GM23338 (cell line): ENCODE results near the gene LUZP2. TPM values are rescaled to one million over a fixed set of nuclear protein-coding genes. Genes with fewer than 3 reads are reported as not detected.

Source experiments
- ATAC-seq: fragments of 200-7000 bp; cut with Tn5 transposase; 3 replicates; pipeline ENCODE4 v1.9.1; 2020
- DNase-seq: peaks from one replicate; pipeline ENCODE4 v3.0.0-alpha.2; 2015; ENCODE audit warnings: low spot score
- H2AFZ ChIP-seq: fragments of 200-600 bp; sonication (generic); 2 replicates; pipeline ENCODE4 v1.8.0; 2016; ENCODE audit warnings: antibody characterized with exemption, mild to moderate bottlenecking, moderate library complexity
- H3F3A ChIP-seq: fragments of 200-600 bp; sonication (generic); replicated peaks from 2 replicates; pipeline ENCODE4 v1.8.0; 2017; ENCODE audit warnings: antibody characterized with exemption, mixed run types, low read depth
- H3K27ac ChIP-seq: fragments of 200-600 bp; sonication (generic); 2 replicates; pipeline ENCODE4 v1.6.1; 2016; ENCODE audit warnings: low read depth
- H3K27me3 ChIP-seq: fragments of 200-600 bp; sonication (generic); 2 replicates; pipeline ENCODE4 v1.8.0; 2016; ENCODE audit warnings: mild to moderate bottlenecking, mixed run types, moderate library complexity; ENCODE audit not compliant: insufficient read depth
- H3K36me3 ChIP-seq: fragments of 200-600 bp; sonication (generic); 2 replicates; pipeline ENCODE4 v1.8.0; 2016; ENCODE audit warnings: mild to moderate bottlenecking; ENCODE audit not compliant: insufficient read depth
- H3K4me1 ChIP-seq: fragments of 200-600 bp; sonication (generic); 2 replicates; pipeline ENCODE4 v1.8.0; 2016; ENCODE audit warnings: mild to moderate bottlenecking, moderate library complexity; ENCODE audit not compliant: insufficient read depth
- H3K4me2 ChIP-seq: fragments of 200-600 bp; sonication (generic); 2 replicates; pipeline ENCODE4 v1.7.1; 2017; ENCODE audit warnings: mixed run types
- H3K4me3 ChIP-seq: fragments of 200-600 bp; sonication (generic); 2 replicates; pipeline ENCODE4 v1.6.1; 2016; ENCODE audit warnings: mixed run types
- H3K79me2 ChIP-seq: fragments of 200-600 bp; sonication (generic); replicated peaks from 2 replicates; pipeline ENCODE4 v1.8.0; 2017; ENCODE audit warnings: mild to moderate bottlenecking; ENCODE audit not compliant: insufficient read depth
- H3K9me2 ChIP-seq: fragments of 200-600 bp; sonication (generic); 2 replicates; pipeline ENCODE4 v1.8.0; 2017; ENCODE audit not compliant: insufficient read depth
- H4K20me1 ChIP-seq: fragments of 200-600 bp; sonication (generic); replicated peaks from 2 replicates; pipeline ENCODE4 v1.8.0; 2017; ENCODE audit warnings: mild to moderate bottlenecking; ENCODE audit not compliant: insufficient read depth
- H3K27ac Mint-ChIP-seq: 2 replicates; pipeline ENCODE4 v1.8.0; 2020; ENCODE audit warnings: inconsistent platforms, mild to moderate bottlenecking, moderate library complexity, mixed read lengths
- H3K27me3 Mint-ChIP-seq: 3 replicates; pipeline ENCODE4 v1.8.0; 2022; ENCODE audit warnings: low read depth, mild to moderate bottlenecking, moderate library complexity, mixed read lengths, inconsistent platforms; ENCODE audit not compliant: insufficient read depth, poor library complexity
- H3K36me3 Mint-ChIP-seq: 3 replicates; pipeline ENCODE4 v1.8.0; 2021; ENCODE audit warnings: low read depth, mild to moderate bottlenecking, inconsistent platforms, moderate library complexity, mixed read lengths
- H3K4me1 Mint-ChIP-seq: 3 replicates; pipeline ENCODE4 v1.8.0; 2020; ENCODE audit warnings: mild to moderate bottlenecking, inconsistent platforms, mixed read lengths
- H3K4me3 Mint-ChIP-seq: 3 replicates; pipeline ENCODE4 v1.8.0; 2021; ENCODE audit warnings: moderate library complexity, mild to moderate bottlenecking, inconsistent platforms, mixed read lengths
- H3K9me3 Mint-ChIP-seq: 3 replicates; pipeline ENCODE4 v1.8.0; 2020; ENCODE audit warnings: moderate library complexity, mild to moderate bottlenecking, inconsistent platforms, mixed read lengths
- CREB1 ChIP-seq: fragments of 250-450 bp; sonication (Bioruptor Pico); IDR thresholded peaks from 2 replicates; pipeline ENCODE4 v1.5.0; 2020; ENCODE audit warnings: low read depth, mild to moderate bottlenecking, moderate library complexity
- CTCF ChIP-seq, 2 experiments: fragments of 200-600 bp in 1 of 2; sonication (generic) in 1 of 2; conservative IDR thresholded peaks; 2 replicates each; pipeline versions ENCODE4 v1.5.1 to v1.6.1; 2016 to 2017; ENCODE audit warnings: antibody characterized with exemption in 2 of 2, low read depth in 2 of 2, mild to moderate bottlenecking in 2 of 2, moderate library complexity in 1 of 2
- ETS1 ChIP-seq: IDR thresholded peaks from 2 replicates; pipeline ENCODE4 v1.6.1; 2016; ENCODE audit warnings: antibody characterized with exemption
- EZH2 ChIP-seq: fragments of 200-600 bp; sonication (generic); IDR thresholded peaks from one replicate; pipeline ENCODE4 v1.8.0; 2017; ENCODE audit warnings: antibody characterized with exemption, mild to moderate bottlenecking, low read depth; ENCODE audit not compliant: unreplicated experiment
- EZH2phosphoT487 ChIP-seq: fragments of 200-600 bp; sonication (generic); IDR thresholded peaks from one replicate; pipeline ENCODE4 v1.8.1; 2018; ENCODE audit warnings: antibody characterized with exemption; ENCODE audit not compliant: unreplicated experiment
- JUNB ChIP-seq: IDR thresholded peaks from one replicate; pipeline ENCODE4 v1.6.1; 2016; ENCODE audit warnings: antibody characterized with exemption; ENCODE audit not compliant: unreplicated experiment
- NANOG ChIP-seq: IDR thresholded peaks from 2 replicates; pipeline ENCODE4 v1.6.1; 2016; ENCODE audit warnings: antibody characterized with exemption, borderline replicate concordance
- REST ChIP-seq: IDR thresholded peaks from one replicate; pipeline ENCODE4 v1.6.1; 2018; ENCODE audit warnings: antibody characterized with exemption; ENCODE audit not compliant: unreplicated experiment
- STAT1 ChIP-seq: IDR thresholded peaks from one replicate; pipeline ENCODE4 v1.6.1; 2016; ENCODE audit warnings: antibody characterized with exemption; ENCODE audit not compliant: unreplicated experiment
- ZNF114 ChIP-seq: fragments of 250-450 bp; sonication (Bioruptor Pico); IDR thresholded peaks from 2 replicates; pipeline ENCODE4 v1.5.0; 2020; ENCODE audit warnings: mild to moderate bottlenecking, moderate library complexity
- ZNF462 ChIP-seq: fragments of 250-450 bp; sonication (Bioruptor Pico); IDR thresholded peaks from 2 replicates; pipeline ENCODE4 v1.5.0; 2020; ENCODE audit warnings: mild to moderate bottlenecking, moderate library complexity
- polyA plus RNA-seq: library from polyadenylated mRNA; unstranded; fragments of >200 nt; fragmentation: Nextera tagmentation; extraction: Ambion mirVana; gene quantifications from 2 replicates; pipeline ENCODE4 v1.2.1, GENCODE V29; 2016
- total RNA-seq: library from RNA; depleted of rRNA; stranded (reverse); fragments of >200 nt; shearing (Covaris generic); gene quantifications from 2 replicates; pipeline ENCODE4 v1.2.3, GENCODE V29; 2014

LUZP2 gene
- total and polyA plus RNA-seq, 2 experiments from 2014 or later: 2.0 to 9.2 TPM

- Histone ChIP-seq H2AFZ (no peak overlapping the region), H3K4me1 (0 out of 2 replicates have a peak, but pooled peaks cover 9% of the 10 kb centered on the region), H3F3A (no peaks in the 10 kb centered on the region), H3K4me3 (no peak overlapping the region), H3K9me2 (peaks cover 3% of the 10 kb centered on the region; the same call in 1 of the 2 replicates), H3K27ac (no peak overlapping the region), H4K20me1 (no peaks in the 10 kb centered on the region), H3K27me3 (no peaks in the 10 kb centered on the region), H3K36me3 (no peaks in the 10 kb centered on the region), H3K79me2 (no peaks in the 10 kb centered on the region), H3K4me2 (no peak overlapping the region)
- ATAC-seq (no peak), DNase-seq (no peak)
- TF ChIP-seq CREB1 (CRISPR knock-in tag) (no peak), CTCF (conservative IDR thresholded peaks at IDR 0.05; ENCODE audit: low read depth in 2 of 2) (no peak), REST (no peak), ZNF462 (no peak), EZH2 (no peak), ZNF114 (CRISPR knock-in tag) (no peak), ETS1 (no peak), NANOG (no peak), EZH2phosphoT487 (no peak), STAT1 (no peak), JUNB (no peak)
- Mint-ChIP-seq H3K36me3 (peaks cover 7% of the 10 kb centered on the region; the same call in 1 of the 3 replicates), H3K9me3 (peaks cover 9% of the 10 kb centered on the region; the same call in 2 of the 3 replicates), H3K27me3 (no peaks in the 10 kb centered on the region), H3K27ac (no peak overlapping the region; the same call in 1 of the 2 replicates), H3K4me1 (peaks cover 6% of the 10 kb centered on the region), H3K4me3 (no peak overlapping the region)
These were observed 403.7 kb downstream of the LUZP2 start for GRCh38 chr11:24900514-24900913.
